Gastroesophageal sphincter (tissue), 3 donors: ENCODE data around the gene KCNT1.

Experiments
- CTCF ChIP-seq, 4 experiments: fragments of 200-600 bp in 2 of 4; fragments of 450-650 bp in 2 of 4; sonication (generic) in 1 of 4; IDR thresholded peaks; one replicate each; pipeline ENCODE4 v1.5.1; 2017 to 2019; ENCODE audit warnings: antibody characterized with exemption in 4 of 4, mild to moderate bottlenecking in 2 of 4, moderate library complexity in 2 of 4
- EP300 ChIP-seq: sonication (generic); formaldehyde crosslinking; IDR thresholded peaks from one replicate; pipeline ENCODE4 v1.6.1; 2017; ENCODE audit warnings: antibody characterized with exemption, mild to moderate bottlenecking
- POLR2A ChIP-seq, 2 donors: fragments of 450-650 bp; IDR thresholded peaks; one replicate each; pipeline ENCODE4 v1.6.1; 2017; ENCODE audit warnings: antibody characterized with exemption in 2 of 2, mild to moderate bottlenecking in 2 of 2, moderate library complexity in 1 of 2
- POLR2AphosphoS5 ChIP-seq: sonication (generic); formaldehyde crosslinking; IDR thresholded peaks from one replicate; pipeline ENCODE4 v1.6.1; 2017; ENCODE audit warnings: antibody characterized with exemption

- TF ChIP-seq CTCF (IDR thresholded peaks at IDR 0.05) (no peak), POLR2A (IDR thresholded peaks at IDR 0.05) (no peak), POLR2AphosphoS5 (no peak), EP300 (no peak)
Observed at GRCh38 chr9:135761150-135761844, 59.3 kb downstream of the KCNT1 start.
